GM13976 (cell line): ENCODE data around the gene TMCC3.

Source experiments
- DNase-seq: peaks from one replicate; pipeline ENCODE4 v3.0.0; 2012; ENCODE audit warnings: low spot score
- in situ Hi-C: fragments of 300-500 bp; cut with MboI; formaldehyde crosslinking; loops from one replicate; pipeline ENCODE4 v1.12.0; 2022; ENCODE audit warnings: low sequenced_read_pairs, mixed read lengths, inconsistent platforms; ENCODE audit not compliant: unreplicated experiment
- TF ChIP-seq, protein P1 (sequence below): IDR thresholded peaks from 2 replicates; pipeline ENCODE4 v1.5.1; 2012; ENCODE audit warnings: borderline replicate concordance, mild to moderate bottlenecking; ENCODE audit not compliant: insufficient read depth; ENCODE audit errors: extremely low read depth, missing control alignments, control extremely low read depth

The TMCC3 gene

DNA sequence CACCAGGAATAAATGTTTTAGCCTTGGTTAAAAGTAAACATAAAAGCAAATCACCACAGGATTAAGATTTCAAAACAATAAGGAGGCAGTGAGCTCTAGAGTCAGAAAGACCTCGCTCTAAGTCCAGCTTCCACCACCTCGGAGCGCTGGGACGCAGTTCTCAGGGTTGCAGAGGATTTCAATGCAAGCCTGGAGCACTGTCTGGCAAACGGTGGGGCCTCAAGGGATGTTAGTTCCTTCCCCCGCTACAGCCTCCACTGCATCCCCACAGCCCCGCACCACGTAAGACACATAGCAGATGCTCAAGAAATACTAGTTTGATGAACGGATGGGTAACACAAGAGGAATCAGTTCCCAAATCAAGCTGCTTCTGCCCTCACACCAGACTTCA is 39.3 kb upstream of the TMCC3 start:
- no peak for DNase-seq
- TF ChIP-seq, protein P1, sequence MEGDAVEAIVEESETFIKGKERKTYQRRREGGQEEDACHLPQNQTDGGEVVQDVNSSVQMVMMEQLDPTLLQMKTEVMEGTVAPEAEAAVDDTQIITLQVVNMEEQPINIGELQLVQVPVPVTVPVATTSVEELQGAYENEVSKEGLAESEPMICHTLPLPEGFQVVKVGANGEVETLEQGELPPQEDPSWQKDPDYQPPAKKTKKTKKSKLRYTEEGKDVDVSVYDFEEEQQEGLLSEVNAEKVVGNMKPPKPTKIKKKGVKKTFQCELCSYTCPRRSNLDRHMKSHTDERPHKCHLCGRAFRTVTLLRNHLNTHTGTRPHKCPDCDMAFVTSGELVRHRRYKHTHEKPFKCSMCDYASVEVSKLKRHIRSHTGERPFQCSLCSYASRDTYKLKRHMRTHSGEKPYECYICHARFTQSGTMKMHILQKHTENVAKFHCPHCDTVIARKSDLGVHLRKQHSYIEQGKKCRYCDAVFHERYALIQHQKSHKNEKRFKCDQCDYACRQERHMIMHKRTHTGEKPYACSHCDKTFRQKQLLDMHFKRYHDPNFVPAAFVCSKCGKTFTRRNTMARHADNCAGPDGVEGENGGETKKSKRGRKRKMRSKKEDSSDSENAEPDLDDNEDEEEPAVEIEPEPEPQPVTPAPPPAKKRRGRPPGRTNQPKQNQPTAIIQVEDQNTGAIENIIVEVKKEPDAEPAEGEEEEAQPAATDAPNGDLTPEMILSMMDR: no peak
- in situ Hi-C loops: no loop called here

DNA sequence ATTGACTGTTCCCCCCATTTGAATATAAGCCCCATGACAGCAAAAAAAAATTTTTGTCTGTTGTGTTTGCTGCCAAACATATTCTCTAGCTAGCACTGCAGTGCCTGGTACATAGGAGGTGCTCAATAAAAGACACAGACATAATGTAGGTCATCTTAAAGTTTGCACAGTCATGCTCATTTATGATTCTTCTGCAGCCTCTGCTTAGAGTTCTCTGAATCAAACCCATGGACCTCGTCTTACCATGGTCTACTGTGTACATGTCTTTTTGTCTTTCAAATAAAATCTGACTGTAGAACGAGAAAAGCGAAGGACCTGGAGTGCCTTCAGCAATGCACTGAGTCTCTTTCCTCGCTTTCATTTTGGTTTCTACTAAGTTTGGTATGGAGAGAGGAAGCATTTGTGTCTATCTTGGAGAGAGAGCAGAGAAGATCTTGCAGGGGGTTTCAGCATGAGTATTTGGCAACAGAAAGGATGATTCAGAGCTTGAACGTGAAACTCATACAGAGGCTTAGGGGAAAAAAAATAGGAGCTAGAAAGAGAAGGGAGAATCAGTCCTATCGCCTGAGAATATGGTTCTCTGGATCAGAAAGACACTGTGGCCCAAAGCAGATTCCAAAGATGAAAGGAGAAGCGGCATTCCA is 38.8 kb upstream of the TMCC3 start:
- peak; percentile 32 for DNase-seq
- in situ Hi-C loops: no loop called here
- TF ChIP-seq, protein P1: no peak

- DNase-seq: no peak
- TF ChIP-seq, protein P1: no peak
- in situ Hi-C loops: no loop called here
These were observed 37.5 kb upstream of the TMCC3 start for GRCh38 chr12:94687891-94688290.

DNA sequence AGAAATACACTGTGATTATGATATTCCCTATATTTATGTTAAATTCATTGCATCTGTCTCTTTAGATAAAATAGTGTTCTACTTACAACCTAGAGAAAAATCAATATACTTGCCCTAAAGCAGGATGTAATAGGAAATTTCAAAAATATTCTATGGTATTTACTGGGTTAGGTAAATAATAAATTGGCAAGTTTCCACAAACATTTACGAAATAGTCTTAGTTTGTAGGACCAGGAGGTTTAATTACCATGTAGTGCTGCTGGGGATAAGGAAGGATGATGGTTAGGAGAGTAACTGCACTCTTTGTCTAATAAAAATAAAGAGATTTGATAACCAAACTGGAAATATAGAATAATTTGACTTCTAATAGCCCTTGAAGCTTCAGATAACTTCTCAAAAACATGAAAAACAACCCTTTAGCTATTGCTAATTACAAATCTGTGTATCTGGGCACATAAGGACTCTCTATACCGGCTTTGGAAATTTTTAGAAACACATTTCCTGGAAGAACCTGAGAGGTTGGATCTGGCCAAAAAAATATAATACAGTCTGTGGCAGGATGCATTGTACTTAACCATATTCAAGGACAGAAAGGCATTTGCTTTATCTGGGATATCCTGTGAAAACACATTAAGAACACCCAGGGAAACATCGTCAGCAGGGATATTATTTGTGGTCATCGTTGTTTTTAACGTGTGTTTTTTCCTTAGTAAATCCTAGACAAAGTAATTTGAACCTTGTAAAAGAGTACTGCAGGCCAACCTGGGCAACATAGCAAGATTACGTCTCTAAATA is 36.7 kb upstream of the TMCC3 start:
- in situ Hi-C loops: no loop called here
- no peak for DNase-seq
- TF ChIP-seq, protein P1: no peak

DNA sequence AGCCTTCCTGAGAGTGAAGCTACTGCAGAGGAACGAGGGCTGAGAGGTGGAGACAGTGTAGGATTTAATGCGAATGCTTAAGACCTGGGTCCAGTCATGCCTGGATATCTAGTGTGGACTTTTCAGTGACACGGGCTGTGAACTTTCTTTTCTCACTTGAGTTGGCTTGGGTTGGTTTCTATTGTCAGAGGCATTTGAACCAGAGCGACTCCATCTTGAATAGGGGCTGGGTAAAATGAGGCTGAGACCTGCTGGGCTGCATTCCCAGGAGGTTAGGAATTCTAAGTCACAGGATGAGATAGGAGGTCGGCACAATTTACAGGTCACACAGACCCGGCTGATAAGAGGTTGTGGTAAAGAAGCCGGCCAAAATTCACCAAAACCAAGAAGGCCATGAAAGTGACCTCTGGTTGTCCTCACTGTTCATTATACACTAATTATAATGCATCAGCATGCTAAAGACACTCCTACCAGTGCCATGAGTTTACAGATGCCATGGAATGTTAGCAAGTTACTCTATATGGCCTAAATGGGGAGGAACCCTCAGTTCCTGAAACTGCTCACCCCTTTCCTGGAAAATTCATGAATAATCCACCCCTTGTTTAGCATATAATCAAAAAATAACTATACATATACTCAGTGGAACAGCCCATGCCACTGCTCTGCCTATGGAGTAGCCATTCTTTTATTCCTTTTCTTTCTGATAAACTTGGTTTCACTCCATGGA is 34.2 kb upstream of the TMCC3 start:
- no peak for DNase-seq
- TF ChIP-seq, protein P1: no peak
- in situ Hi-C loops: no loop called here

DNA sequence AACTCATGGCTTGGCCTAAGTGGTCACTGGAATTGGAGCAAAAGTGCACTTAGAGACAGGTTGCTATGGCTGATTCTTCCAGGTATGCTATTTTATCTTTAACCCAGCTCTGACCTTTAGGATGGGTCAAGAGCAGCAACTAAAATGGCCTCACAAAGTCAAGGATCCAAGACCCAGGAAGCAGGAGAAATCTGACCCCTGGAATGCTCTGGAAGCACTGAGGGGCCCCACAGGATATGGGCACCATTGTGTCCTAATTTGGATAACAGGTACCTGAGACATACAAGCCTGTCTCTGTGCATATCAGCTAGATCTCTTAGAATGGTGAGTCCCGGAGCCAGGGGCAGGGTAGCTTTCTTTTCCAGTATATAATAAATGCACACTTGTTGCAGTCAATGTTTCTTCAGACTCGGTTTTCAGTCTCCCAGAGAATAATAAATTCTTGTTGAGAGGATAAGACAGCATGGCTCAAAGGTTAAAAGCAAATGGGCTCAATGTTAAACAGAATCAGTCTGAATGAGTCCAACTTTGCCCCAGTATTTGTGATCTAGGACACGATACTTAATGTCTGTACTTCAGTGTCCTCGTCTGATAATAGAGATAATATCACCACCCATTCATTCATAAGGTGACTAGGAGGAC is 29.3 kb upstream of the TMCC3 start:
- in situ Hi-C loops: no loop called here
- no peak for DNase-seq
- TF ChIP-seq, protein P1: no peak
